Cerebellar cortex (tissue), 1 donor: Measurements from ENCODE around the gene ABHD1.

Experiments
- DNase-seq: peaks from one replicate; pipeline ENCODE4 v3.0.0-alpha.2; 2015; ENCODE audit warnings: low spot score

The ABHD1 gene

DNA sequence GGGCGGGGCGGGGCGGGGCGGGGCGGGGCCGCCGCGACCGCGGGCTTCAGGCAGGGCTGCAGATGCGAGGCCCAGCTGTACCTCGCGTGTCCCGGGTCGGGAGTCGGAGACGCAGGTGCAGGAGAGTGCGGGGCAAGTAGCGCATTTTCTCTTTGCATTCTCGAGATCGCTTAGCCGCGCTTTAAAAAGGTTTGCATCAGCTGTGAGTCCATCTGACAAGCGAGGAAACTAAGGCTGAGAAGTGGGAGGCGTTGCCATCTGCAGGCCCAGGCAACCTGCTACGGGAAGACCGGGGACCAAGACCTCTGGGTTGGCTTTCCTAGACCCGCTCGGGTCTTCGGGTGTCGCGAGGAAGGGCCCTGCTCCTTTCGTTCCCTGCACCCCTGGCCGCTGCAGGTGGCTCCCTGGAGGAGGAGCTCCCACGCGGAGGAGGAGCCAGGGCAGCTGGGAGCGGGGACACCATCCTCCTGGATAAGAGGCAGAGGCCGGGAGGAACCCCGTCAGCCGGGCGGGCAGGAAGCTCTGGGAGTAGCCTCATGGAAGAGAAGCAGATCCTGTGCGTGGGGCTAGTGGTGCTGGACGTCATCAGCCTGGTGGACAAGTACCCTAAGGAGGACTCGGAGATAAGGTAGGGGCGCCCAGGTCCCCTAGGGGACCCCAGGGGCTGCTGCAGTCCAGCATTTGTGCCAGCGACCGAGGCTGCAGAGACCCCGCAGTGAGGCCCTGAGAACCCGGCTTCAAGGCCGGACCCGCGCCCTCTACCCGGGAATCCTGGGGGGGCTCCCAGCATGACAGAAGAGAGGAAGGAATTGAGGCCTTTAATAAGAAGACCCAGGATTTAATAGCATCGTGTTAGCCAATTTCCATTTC is 36.7 kb upstream of the ABHD1 start, which contains the start of gene KHK:
Gene KHK, plus strand, starts transcription at position 49 of the 870 bp plus-strand sequence. Its CDS starts 488 bp downstream, at position 537.
- DNase-seq: peak; percentile 57

DNA sequence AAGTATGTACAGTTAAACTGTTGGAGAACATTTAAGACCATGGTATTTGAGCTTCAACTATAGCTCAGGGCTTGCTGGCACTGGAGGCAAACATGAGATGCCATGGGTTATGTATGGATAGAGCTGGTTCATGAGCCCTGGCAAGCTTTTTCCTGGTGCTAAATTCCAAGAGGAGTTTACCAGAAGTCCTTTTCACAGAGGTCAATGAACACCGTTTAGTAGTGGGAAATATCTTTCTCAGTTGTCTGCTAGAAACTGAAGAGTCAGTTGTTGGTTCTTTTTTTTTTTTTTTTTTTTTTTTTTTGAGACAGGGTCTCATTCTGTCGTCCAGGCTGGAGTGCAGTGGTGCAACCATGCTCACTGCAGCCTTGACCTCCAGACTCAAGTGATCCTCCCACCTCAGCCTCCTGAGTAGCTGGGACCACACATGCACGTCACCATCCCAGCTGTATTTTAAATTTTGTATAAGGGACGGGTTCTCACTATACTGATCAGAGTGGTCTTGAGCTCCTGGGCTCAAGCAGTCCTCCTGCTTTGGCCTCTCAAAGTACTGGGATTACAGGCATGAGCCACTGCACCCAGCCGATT is 35.7 kb upstream of the ABHD1 start:
- DNase-seq: no peak

DNA sequence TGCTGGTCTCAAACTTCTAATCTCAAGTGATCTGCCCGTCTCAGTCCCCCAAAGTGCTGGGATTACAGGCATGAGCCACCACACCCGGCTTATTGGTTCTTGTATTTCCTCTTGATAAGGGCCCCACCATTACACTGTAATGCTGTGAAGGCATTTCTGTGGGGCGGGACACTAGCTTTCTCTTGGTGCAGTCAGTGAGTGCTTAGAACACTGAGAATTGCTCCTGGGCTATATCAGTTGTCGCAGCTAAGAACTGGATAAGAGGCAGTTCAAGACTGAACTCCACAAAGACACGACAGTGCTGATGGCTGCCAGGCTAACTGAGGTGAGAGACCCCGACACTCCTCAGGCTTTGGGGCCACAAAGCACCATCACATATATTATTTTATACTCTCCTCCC is 35.0 kb upstream of the ABHD1 start:
- no peak for DNase-seq

DNA sequence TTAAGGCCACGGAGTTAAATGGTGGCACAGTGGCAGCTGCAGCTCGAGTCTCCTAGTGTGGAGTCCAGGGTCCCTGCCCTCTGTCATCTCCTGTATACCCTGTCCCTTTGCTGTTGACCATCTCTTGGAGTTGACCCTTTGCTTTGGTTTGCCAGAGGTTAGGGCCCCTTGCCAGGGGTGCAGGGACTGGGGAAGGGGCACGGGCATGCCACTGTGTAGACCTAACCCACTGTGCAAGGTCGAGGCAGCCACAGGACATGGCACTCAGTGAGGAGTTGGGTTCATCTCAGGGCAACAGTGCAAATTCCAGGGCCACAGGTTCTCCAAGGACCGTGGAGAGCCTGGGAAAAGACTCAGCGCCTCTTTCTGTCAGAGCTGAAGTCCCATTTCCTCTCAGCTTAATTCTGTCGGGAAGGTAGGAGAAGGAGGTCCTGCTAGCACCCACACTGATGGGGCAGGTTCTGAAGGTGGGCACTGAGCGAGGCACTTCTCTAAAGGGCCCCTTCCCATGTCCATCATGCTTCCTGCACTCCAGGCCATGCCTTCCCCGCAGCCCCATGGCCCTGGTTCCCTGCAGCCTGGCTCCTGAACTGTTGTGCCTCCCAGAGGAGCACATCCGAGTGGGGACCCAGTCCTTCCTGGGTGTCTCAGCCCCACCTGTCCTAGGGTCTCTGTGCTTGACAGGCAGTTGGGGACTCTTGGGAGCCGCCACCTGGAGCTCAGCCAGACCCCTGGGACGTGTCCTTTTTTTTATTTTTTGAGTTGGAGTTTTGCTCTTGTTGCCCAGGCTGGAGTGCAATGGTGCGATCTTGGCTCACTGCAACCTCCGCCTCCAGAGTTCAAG is 34.3 kb upstream of the ABHD1 start:
- DNase-seq: no peak

DNA sequence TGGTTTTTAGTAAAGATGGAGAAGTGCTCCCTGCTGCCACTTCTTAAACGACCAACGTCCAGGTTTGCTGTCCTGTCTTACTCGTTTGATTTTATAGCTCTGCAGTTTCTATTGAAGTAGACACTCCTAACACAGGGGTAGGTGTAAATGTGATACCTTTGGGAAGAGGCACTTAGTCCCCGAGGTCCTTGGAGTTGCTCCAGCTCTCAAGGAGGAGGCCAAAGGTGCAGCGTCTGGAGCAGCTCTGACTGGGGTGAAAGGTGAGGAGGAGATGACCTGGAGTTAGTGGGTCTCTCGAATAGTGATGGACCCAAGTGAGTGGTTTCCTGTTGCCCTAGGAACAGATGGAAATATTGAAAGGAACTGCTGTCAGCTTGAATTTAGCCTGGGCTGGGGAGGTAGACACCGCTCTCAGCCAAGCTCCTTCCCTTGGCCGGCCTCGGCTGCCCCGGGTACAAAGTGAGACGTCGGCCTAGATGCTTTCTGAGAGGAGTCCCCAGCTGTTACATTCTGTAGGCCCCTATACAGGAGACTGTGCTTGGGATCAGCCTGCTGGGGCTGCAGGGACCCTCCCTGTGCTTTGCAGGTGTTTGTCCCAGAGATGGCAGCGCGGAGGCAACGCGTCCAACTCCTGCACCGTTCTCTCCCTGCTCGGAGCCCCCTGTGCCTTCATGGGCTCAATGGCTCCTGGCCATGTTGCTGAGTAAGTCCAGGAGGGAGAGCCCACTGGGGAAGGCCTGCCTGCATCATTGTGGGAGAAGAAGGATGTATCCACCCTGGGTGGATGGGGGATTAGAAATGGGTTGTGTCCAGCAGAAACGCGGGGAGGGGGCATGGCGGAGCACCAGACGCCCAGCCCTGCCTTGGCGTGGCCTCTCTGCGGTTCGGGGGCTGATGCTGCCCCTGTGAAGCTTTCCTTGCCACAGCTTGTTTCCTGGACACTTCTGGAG is 31.6 kb upstream of the ABHD1 start:
- DNase-seq: no peak

DNA sequence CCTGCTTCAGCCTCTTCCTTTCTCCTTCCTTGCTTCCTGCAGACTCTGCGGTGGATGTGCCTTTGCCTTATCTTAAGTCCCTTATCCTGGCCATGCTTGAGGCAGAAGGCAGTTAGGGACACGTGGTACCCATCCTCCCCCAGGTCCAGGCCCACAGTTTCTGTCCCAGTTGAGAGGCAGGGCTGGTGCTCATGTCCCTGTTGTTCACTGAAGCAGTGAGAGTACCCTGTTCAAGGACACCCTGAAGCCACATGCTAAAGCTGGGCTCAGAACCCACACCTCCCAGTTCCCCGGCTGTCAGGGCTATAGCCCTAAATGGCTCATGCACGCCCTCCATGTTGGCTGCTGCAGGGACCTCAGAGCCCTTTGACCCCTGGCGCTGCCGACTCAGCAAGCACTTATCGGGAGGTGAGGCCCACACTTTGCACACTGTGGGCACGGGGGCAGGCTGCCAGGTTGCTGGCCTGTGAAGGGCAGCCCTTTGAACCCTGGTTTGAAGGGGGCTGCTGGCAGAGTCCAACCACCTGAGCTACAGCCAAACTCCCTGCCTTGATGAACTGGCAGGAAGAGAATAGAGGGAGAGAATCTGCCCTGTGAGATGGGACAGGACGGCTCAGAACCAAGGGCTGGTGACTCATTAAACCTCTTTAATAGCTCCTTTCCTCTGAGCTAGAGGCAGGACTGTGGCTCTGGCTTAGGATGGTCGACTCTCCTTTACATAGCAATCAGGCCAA is 30.8 kb upstream of the ABHD1 start:
- no peak for DNase-seq

DNA sequence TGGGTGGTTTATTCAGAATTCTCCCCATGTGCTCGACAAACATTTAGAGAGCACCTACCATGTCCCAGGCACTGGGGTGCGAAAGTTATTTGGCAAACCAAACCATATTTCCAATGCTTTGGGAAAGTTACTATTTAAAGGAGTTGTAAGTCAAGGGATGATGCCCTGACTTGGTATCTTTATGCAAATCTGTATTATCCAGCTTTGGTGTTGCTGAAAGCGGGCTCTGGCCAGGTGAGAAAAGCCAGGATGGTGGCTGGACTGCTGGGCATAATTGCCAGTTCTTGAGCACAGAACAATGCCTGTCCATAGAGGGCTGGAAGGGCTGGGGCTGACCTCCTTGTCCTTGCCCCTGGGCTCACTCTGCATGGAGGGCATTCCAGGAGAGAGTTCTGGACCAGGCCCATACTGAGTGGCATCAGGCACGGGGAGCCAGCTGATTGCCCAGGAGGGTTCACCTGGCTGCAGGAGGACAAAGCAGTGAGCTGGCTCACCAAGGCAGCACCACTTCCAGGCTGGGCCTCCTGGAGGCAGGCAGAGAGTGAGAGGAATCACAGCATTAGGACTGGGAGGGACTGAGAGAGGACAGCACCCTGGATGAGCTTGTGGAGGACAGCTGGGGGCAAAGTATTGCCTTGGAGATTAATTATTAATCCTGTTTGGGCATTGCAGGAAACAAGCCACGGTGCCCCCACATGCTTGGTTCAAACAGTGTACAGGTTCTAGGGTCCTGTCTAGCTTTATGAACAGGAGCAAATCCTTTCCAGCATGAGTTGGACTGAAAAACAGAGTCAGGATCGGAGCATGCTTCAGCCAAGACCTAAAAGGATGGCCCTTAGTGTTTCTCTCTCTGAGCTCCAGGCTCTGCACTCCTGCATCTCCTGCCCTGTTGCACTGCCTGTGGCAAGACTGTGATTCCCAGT is 29.9 kb upstream of the ABHD1 start:
- DNase-seq: no peak

DNA sequence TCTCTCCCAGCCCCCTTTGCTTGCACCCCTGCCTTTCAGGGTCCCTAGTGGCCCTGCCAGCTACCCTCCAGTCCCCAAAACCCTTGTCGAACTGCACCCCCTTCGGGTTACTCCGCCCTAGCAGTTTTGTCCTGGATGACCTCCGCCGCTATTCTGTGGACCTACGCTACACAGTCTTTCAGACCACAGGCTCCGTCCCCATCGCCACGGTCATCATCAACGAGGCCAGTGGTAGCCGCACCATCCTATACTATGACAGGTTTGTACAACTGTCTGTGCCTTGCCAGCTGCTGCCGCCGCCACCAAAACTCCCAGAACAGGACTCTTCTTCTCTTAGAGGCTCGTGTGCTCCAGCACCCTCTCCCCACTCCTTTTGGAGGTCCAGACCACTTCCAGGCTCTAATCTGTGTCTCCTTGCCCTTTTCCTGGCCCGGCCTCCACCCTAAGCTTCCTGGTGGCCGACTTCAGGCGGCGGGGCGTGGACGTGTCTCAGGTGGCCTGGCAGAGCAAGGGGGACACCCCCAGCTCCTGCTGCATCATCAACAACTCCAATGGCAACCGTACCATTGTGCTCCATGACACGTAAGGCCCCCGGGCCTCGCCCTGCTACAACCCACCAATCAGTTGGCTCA is 29.1 kb upstream of the ABHD1 start:
- no peak for DNase-seq

DNA sequence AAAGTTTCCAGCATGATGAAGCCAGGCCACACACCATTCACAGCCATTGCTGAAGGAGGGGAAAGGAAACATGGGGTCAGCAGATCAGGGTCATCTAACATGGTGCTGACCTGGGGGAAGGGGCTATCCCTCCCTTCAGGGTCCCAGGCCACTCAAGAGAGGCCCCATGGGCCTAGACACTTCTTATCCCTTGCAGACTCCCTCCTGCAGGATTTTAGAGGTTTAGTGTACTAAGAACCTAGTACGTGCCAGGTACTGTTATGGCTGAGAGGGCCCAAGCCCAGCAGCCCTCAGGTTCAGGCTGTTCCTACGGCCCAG is 28.2 kb upstream of the ABHD1 start:
- DNase-seq: no peak

DNA sequence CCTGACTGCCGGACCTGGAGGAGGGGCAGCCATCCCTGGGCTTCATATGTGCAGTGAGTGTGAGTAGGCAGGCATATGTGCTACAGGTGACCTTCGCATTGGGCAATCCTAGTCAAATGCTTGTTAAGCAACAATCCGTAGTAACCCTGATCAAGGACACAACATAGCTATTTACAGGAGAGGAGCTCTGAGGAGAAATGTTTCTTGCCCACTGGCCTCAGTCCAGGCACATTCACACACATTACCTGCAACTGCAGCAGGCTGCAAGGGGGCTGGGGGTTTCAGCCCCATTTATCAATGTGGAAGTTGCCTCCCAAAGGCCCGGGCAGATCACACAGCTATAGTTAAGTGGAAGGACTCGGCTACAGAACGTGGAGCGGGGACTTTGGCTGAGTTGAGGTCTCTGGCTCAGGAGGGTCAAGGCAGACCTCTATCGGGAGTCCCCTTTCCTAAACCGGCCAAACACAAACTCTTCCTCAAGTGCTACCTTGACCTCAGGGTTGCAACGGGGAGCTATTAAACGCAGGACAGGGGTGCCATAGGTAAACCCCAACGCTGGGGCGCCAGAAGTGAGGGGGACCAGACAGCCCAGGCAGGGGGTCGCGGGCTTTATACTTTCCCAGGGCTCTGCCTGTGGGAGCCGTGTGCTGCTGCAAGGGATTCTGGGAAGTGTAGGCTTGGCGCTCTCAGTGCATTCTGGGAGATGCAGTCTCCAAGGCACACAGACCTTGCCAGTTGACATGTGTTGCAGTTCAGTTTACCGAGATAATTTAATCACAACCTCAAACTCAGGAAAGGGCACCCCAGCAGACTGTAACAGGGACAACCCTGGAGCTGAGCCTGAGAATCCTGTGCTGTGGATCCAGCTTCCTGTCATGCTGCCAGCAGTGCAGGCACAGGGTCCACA is 27.6 kb upstream of the ABHD1 start:
- peak; percentile 86 for DNase-seq

DNA sequence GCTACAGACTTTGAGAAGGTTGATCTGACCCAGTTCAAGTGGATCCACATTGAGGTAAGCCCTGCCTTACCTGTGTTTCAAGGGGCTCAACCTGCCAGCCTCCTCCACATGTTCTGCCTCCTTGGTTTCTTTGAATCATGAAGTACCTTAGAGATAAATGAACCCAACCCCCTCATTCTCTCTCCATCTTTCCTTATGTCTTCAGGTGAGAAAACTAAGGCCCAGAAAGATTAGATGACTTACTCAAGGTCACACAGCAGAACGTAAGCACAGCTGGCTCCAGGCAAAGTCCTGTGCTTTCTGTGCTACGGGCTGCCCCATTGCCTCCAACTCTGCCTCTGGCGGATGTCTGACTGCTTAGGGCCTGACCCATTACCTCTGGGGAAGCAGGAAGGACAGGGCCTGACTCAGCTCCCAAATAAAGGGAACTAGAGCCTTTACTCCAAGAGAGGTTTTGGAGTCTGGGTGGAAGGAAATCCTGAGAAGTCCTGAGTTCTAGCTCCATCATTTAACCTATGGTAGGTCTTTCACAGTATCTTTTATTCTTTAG is 26.8 kb upstream of the ABHD1 start:
- no peak for DNase-seq

DNA sequence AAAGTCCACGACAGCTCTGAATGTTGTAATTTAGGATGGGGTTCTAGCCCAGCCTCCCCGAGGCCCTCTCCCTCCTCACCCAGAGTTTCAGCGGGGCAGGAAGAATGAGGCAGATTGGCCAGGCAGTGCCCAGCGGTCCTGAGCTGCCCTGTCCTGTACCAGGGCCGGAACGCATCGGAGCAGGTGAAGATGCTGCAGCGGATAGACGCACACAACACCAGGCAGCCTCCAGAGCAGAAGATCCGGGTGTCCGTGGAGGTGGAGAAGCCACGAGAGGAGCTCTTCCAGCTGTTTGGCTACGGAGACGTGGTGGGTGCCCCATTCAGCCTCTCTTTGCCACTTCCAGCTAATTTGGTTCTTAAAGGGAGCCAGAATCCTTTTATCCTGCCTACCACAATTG is 26.3 kb upstream of the ABHD1 start:
- no peak for DNase-seq

DNA sequence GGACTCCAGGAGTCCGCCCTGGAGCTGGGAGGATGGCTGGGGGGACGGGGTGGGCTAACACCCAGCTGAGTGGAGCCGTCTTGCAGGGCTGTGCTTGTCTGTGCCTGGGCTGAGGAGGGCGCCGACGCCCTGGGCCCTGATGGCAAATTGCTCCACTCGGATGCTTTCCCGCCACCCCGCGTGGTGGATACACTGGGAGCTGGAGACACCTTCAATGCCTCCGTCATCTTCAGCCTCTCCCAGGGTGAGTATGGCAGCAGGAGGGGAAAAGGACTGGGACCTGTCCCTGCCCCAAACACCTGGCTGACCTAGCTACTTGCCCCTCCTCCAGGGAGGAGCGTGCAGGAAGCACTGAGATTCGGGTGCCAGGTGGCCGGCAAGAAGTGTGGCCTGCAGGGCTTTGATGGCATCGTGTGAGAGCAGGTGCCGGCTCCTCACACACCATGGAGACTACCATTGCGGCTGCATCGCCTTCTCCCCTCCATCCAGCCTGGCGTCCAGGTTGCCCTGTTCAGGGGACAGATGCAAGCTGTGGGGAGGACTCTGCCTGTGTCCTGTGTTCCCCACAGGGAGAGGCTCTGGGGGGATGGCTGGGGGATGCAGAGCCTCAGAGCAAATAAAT is 24.2 kb upstream of the ABHD1 start:
- DNase-seq: no peak

DNA sequence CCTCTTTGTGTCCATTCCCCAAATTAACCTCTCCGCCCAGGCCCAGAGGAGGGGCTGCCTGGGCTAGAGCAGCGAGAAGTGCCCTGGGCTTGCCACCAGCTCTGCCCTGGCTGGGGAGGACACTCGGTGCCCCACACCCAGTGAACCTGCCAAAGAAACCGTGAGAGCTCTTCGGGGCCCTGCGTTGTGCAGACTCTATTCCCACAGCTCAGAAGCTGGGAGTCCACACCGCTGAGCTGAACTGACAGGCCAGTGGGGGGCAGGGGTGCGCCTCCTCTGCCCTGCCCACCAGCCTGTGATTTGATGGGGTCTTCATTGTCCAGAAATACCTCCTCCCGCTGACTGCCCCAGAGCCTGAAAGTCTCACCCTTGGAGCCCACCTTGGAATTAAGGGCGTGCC is 23.6 kb upstream of the ABHD1 start:
- DNase-seq: no peak

DNA sequence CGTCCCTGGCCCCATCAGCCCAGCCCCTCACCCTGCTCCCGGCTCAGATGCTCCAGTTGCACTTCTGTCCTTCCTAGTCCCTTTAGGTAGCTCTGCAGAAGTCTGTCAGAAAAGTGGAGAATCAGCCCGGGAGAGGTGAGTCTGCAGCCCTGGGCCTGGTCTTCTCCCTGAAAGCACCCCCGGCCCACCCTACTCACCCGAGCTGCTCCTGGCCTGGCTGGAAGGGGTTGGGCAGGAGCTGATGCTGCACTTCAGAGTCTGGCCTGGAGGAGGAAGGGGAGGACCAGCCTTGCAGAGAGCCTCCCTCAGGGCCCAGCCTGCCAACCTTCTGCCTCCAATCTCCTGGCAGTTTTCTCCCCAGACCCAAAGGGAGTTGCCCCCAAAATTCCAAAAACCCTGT is 21.3 kb upstream of the ABHD1 start:
- no peak for DNase-seq

DNA sequence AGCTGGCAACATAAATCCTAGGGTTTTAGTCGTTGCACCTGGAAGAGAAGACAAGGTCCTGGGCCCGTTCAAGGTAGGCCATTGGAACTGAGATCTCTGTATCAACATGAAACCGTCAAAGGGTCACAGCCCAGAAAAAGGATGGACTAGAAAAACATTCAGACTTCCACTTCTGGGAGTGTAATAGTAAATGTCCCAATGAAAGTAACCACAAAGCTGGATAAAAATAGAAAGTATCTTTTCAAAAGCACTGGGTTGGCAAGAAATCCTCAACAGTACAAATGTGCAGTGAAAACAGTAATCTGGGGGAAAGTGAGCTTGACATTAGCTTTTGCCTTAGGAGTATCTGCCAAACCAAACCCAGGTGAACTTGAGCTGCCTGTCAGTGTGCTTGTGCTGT is 17.6 kb upstream of the ABHD1 start:
- DNase-seq: no peak

DNA sequence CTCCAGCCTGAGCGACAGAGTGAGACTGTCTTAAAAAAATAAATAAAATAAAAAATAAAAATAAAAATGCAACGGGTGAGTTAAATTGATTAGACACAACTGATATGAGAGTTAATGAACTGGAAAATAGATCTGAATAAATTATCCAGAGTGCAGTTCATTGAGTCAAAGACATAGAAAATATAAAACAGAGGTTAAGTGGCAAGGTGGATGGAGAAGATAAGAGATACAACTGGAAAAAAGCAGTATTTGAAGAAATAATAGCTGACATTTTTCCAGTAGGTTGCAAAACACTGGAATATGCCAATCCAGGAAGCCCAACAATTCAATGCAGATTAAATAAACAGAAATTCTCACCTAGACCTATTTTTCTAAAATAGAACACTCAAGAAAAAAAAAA is 15.4 kb upstream of the ABHD1 start:
- no peak for DNase-seq

DNA sequence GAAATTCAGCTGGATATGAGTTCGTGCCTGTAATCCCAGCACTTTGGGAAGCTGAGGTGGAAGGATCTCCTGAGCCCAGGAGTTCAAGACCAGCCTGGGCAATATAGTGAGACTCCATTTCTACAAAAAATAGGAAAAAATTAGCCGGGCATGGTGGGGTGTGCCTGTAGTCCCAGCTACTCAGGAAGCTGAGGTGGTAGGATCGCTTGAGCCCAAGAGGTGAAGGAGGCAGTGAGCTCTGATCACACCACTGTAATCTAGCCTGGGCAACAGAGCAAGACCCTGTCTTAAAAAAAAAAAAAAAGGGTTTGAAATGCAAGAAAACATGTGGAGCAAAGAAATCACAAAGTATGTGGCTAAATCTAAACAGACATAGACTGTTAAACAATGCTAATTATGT is 14.5 kb upstream of the ABHD1 start:
- no peak for DNase-seq
